Stimulated activated CD4-positive, alpha-beta T cell treated with anti-CD3 and anti-CD28 coated beads, TNF-alpha, amount 100 ng/mL, for 1 hour (primary cell): ENCODE results near the gene ZNF362.
A peak's percentile ranks its signal among the peaks of the same experiment; 100 is the strongest.
"Not testable (repeated sequence)": the region's sequence is repeated elsewhere in the genome, so short reads cannot be mapped to it uniquely, and the experiment has no call there.

Experiments used
- DNase-seq, 3 donors: peaks; one replicate each; pipeline ENCODE4 v3.0.0-alpha.2; 2020; ENCODE audit warnings: low read depth in 3 of 3, low spot score in 1 of 3

The ZNF362 gene, protein sequence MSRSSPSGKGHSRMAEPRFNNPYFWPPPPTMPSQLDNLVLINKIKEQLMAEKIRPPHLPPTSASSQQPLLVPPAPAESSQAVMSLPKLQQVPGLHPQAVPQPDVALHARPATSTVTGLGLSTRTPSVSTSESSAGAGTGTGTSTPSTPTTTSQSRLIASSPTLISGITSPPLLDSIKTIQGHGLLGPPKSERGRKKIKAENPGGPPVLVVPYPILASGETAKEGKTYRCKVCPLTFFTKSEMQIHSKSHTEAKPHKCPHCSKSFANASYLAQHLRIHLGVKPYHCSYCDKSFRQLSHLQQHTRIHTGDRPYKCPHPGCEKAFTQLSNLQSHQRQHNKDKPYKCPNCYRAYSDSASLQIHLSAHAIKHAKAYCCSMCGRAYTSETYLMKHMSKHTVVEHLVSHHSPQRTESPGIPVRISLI

DNA sequence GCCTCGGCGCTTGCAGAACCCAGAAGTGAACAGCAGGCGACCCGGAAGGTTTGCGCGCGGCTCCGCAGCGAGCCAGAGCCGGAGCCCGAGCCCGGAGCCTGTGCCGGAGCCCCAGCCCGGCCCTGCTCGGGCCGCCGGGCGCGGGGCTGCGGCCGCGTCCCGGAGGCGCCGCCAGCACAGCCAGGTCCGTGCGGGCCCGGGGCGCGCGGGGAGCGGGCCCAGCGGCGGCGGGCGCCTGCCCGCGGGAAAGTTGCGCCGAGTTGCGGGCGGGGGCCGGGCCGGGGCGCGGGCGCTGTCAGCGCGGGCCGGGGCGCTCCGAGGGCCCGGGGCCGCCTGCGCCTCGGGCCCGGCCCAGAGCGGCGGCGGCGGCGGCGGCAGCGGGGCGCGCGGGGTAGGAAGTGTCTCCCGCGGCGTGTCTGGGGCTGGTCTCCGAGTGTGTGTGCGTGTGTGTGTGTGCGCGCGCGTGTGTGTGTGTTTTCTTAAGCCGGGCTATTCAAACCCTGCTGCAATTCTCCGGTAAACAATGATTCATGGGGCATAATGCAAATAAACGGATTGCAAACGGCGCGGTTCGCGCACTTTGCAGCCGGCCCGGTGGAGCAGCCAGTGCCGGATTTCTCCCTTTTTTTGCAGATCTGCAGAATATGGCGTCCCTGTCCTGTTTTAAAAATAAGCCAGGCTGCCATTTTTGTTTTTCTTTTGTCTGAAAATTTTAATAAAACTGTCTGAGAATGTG, at the start of gene ZNF362:
Gene ZNF362, plus strand, starts transcription at position 22 of the 736 bp plus-strand sequence. CDS start 14,083 bp downstream, outside the sequence.
- peak; percentile 20 to 54 (median 31) for DNase-seq

DNA sequence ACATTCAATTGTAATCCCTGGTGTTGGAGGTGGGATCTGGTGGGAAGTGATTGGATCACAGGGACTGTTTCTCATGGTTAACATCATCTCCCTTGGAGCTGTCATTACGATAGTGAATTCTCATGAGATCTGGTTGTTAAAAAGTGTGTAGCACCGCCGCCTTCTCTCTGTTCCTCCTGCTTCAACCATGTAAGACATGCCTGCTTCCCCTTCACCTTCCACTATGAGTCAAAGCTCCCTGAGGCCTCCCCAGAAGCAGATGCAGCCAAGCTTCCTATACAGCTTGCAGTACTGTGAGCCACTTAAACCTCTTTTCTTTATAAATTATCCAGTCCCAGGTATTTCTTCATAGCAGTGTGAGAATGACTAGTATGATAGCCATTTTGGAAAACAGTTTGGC, 44.3 kb upstream of the ZNF362 start:
- DNase-seq: no peak

DNA sequence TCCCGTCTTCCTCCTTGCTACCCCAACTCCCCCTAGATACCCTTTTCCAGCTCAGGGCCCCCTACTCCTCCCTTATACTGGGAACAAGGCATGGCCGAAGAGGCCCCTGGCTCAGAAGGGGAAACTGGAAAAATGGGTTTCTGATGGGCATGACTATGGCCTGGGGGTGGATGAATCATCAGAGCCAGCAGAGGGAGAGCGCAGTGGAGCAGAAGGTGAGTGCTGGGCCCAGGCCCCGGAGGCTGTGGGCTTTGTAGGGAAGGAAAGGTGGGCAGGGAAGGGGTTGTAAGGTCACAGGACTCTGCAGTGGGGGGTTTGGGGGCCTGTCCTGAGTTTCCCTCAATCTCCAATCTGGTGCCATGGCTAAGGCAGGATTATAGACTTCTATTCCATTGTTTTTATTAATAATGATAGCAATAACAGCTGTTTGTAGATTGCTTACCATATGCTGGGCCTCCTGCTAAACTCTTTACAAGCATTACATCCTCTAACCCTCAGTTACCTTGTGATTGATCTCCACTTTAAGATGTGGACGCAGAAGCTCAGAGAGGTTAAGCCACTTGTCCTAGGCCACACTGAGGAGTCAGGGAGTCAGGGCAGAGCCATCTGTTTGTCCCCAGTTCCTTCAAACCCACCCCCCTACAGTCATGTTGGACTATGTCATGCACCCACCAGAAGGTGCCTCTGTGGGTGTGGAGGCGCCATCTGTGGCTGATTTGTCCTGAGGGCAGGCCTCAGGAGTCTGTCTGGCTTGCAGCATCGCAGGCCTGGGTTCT, 36.2 kb upstream of the ZNF362 start:
- no peak for DNase-seq

DNA sequence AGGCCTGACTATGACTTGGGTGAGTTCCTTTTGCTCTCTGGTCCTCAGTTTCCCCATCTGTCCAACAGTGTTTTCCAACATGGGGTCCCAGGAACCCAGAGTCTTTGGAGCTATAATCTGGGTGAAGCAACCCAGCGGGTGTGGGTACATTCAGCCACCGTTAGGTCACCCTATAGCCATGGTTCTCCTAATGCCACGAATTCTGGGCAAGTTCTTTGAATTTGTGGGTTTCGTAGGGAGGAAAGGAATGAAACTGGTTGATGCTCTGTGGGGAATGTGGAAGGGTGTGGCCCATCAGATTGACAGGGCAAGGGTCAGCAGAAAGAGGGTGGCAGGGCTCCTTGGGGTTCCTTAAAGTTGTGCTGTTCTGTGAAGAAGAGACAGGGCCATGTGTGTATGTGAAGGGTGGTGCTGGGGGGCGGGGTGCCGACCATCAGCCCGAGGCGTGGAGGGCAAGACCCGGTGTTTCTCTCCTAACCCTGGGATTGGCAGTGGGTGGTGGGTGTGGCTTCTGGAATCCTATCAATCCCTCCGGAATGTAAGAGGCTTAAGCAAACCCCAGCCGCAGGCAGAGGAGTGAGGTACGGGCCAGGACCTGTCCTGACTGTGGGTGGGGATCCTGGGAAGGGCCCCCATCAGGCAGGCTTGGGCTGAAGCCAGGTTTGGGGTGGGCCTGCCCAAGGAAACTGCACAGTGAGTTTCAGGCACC, 35.5 kb upstream of the ZNF362 start:
- no peak for DNase-seq

DNA sequence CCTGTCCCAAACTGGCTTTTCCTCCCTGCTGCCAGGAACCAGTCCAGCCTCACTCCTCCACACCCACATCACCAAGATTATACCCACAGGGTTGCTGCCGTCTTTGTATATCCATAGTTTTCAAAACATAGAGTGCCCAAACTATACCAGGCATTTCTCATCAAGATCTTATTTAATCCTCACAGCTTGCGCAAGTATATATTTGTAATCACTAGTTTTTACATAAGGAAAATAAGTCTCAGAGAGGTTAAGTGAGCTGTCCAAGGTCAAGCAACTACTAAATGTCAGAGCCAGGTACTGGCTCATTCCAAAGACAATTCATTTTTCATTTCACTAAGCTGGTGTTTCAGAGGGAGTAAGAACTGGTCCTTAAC, 34.9 kb upstream of the ZNF362 start:
- no peak for DNase-seq

DNA sequence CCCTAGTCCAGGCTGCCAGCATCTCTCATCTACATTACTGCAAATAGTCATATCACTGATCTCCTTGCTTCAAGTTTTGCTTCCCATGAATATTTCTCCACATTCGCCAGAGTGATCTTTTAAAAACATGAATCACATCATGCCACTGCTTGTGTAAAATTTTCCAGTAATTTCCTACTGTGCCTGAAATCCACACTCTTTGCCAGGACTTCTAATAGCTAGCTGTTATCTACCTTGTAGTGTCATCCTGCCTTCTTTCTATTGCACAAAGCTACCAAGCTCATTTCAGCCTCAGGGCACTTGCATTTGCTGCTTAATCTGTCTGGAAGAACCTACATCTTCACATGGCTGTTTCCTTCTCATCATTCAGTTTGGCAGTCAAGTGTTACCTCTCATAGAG, 33.9 kb upstream of the ZNF362 start:
- DNase-seq: no peak

DNA sequence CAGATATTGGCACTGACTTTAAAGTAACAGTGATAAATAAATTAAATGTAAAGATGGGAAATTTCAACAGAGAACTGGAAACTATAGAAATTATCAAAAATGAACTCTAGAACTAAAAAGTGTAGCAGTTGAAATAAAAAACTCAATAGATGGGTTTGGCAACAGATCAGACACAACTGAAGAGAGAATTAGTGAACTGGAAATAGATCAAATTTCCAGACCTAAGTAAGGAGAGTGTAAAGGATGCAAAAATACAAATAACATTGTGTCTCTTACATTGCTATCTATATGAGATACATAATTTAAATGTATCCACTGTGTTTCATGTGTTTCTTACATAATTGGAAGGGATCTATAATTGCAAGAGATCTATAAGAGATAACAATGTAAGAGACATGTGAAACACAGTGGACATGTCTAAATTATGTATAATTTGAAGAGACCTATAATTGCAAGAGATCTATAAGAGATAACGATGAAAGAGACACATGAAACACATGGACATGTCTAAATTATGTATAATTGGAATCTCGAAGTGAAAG, 32.1 kb upstream of the ZNF362 start:
- DNase-seq: no peak

DNA sequence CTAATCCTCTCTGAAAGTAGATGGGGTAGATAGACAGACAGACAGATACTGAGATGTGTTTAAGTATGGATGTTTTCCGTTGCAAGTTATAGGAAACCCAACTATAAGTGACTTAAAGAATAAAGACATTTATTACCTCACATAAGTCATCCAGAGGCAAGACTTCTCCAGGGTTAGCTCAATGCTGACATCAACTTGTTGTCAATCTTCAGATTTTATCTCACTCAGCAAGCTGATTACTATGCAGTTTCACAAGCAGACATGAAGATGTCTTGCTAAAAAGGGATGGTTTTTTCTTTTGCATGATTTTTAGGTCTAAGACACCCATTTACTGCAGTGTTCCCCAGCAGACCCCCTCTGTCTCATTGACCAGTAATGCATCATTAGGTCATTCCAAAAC, 30.7 kb upstream of the ZNF362 start:
- no peak for DNase-seq

DNA sequence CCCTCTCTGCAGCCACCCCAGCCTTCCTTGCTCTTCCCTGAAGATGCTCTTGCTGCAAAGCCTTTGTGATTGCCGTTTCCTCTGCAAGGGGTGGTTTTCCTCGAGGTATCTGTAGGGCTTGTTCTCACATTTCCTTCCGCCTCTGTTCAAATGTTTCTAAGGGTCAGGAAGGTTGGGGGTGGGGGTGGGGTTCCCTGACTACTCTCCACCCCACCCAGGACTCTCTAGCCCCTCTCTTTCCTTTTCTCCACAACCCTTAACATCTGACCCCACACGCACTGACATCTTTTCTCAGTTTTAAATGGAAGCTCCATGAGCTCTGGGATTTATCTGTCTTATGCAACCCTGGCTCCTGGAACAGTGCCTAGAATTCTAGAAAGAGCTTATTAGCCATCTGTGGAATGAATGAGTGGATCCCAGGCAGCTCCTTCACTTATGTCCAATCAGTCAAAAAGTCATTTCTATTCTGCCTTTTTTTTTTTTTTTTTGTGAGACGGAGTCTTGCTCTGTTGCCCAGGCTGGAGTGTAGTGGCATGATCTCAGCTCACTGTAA, 27.3 kb upstream of the ZNF362 start:
- DNase-seq: no peak

DNA sequence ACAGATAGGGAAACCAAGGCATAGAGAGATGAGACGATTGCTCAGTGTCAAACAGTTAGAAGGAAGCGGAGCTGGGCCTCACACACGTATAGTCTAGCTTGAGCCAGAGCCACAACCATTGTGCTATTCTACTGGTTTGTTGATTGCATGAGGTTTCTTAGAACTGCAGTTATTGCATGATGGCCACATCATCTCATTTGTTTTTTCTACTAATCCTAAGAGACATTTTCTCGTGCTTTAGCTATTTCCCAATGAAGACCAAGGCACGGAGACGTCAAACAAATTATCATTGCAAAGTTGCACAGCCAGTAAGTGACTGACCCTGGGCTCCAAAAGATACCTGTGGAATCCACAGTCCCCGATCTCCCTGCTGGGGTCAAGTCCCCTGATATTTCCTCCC, 25.1 kb upstream of the ZNF362 start:
- no peak for DNase-seq

DNA sequence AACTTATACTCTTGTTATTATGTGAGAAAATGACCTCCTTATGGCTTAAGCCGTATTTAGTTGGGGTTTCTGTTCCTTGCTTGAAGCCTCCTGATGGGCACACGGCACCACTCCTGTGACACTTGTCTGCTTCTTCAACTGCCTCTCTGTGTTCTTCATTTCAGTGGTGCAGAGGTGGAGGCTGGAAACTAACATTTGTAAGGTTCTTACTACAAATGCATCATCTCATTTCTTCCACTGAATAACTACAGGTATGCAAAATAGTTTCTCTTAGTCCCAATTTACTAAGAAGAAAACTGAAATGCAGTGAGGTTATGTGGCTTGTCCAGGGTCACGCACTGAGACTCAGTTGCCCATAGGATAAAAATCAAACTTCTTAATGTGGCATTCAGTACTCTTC, 23.6 kb upstream of the ZNF362 start:
- no peak for DNase-seq

DNA sequence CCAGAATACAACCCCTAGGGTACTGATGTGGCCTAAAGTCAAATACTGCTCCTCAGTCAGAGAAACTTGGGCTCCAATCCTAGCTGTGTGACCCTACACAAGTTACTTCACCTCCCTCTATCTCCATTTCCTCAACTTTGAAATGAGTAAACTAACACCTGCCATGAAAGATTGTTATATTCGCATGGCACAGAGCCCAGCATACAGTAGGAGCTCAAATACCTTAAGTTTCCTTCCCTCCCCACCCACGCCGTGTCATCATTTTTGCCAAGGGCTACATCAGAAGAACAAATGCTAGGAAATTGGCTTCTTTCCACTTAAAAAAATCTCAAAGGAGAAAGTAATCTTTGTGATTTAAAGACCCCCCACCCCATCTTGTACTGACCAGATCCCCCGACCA, 22.2 kb upstream of the ZNF362 start:
- no peak for DNase-seq

DNA sequence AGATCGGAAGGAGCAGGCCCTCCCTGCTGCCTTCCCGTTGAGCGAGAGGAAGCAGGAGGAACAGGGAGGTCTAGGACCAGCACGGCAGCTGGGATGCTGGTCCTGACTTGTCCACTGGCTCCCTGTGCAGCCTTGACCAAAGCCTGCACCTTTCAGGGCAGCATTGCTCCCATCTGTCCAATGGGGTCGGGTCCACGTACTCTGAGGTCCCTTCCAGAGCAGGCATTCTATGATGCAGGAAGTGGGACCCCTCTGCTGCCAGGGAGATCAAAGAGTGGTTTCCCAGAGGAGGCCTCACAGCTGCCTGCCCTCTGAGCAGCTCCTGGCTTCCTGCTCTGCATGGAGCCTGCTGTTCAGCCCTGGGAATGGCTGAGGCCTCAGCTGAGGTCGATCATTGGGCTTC, 21.7 kb upstream of the ZNF362 start:
- DNase-seq: no peak

DNA sequence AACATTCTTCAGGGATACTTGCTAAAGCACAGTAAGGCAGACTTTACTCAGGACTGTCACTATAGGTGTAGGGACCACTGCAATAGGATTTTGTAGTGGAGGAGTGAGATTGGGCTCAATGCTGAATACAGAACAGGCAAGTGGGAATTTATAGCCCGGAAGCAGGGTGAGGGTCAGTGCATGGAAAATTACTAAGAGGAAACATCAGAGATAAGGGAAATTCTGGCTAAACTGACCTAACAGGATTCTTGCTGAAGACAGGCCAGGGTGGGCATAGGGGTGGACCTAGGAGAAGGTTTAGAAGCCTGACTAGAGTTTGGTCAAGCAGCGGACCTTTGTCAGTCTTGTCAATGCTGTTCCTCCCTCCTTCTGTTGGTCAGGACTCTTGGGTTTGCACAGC, 20.8 kb upstream of the ZNF362 start:
- no peak for DNase-seq

DNA sequence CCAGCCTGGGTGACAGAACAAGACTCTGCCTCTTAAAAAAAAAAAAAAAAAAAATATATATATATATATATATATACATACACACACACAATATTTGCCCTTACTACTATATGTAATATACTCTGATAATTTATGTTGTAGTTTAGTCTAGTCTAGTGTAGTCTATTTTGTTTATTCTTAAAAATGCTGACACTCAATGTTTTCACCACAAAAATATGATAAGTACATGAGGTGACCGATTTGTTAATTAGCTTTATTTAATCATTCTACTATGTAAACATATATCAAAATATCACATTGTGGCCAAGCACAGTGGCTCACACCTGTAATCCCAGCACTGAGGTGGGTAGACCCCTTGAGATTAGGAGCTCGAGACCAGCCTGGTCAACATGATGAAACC, 19.8 kb upstream of the ZNF362 start:
- no peak for DNase-seq

DNA sequence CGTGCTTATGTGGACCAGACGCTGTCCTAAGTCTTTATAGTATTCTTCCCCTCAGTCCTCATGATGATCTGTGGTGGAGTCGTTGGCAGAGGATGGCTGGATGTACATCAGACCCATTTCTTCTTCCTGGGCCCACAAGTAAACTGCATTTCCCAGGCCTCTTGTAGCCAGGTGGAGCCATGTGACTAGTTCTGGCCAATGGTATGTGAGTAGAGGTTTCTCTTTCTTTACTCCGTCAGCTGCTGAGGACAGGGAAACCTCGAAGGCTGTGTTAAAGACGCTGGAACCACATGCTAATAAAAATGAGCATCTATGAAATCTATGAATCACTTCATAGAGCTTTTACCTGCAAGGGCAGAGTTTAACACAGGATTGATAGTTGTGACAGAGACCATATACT, 18.7 kb upstream of the ZNF362 start:
- no peak for DNase-seq

DNA sequence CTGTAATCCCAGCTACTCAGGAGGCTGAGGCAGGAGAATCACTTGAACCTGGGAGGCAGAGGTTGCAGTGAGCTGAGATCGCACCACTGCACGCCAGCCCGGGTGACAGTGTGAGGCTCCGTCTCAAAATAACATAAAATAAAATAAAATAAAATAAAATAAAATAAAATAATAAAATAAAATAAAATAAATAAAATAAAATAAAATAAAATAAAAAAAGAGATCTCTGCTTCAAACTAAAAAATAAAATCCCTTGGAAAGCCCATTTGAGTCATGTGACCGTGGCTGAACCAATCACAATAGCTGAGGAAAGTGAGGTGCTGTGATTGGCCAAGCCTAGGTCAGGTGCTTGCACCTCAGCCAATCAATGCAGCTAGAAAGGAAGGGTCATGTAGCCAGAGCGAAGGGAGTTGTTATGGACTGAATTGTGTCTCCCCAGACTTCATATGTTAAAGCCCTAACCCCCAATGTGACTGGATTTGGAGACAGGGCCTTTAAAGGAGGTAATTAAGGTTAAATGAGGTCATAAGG, 18.0 kb upstream of the ZNF362 start:
- DNase-seq: not testable (repeated sequence)

DNA sequence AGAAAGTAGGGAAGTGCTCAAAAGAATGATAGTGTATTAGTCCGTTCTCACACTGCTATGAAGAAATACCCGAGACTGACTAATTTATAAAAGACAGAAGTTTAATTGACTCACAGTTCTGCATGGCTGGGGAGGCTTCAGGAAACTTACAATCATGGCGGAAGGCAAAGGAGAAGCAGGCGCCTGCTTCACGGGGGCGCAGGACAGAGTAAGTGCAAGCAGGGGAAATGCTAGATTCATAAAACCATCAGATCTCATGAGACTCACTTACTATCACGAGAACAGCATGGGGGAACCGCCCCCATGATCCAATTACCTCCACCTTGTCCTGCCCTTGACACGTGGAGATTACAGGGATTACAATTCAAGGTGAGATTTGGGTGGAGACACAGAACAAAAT, 16.9 kb upstream of the ZNF362 start:
- not testable (repeated sequence) for DNase-seq

DNA sequence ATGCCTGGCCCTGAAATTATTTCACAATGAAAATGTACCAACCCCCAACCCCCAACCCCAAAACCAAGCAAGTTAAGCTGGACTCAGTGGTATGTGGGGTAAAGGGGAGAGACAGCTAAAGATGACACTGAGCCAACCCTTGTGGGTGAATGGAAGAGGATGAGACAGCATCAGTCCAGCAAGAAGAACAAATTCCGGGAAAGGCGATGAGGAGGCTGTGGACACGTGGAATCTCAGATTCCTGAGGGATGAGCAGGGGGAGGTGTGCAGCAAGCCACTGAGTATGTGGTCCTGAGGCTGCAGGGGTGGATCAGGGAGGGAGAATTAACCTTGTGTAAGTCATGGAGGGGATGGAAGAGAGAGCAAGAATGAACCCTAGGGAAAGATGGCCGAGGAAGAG, 14.4 kb upstream of the ZNF362 start:
- no peak for DNase-seq

DNA sequence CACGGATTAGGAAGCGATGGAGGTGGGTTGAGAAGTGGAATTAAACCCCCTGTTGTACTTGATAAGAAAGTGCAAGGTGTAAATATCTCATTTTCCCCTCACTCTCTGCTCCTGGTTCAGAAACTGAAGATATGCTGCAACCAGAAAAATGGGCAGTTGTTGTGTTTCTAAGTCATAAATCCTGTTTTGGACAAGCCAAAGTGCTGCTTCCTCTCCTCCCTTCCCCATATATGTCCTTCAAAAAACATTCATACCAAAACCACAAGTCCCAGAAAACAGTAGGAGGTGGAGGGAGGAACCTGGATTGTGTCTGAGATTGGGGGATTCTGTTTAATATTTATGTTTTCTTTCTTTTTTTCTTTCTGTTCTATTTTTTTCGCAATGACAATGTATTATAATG, 13.6 kb upstream of the ZNF362 start:
- no peak for DNase-seq
